ENCODE measurements around the gene GAREM1. TPM values are rescaled to one million over a fixed set of nuclear protein-coding genes. Genes with fewer than 3 reads are reported as not detected.

GAREM1 gene
- total and polyA plus RNA-seq, 2 of the 8 experiments (the other 6 are each of a cell fraction or from before 2014, with no cell fraction given) = 3.6 to 9.2 TPM

GRCh38 chr18:32318581-32318980 is 152.1 kb downstream of the GAREM1 start:
- Histone ChIP-seq H3K4ac (replicated peaks; ENCODE audit: insufficient read length, low read depth, low read length) (no peak overlapping the region), H3K9me3 (ENCODE audit: insufficient read depth in 2 of 2, low read depth in 1 of 2, low read length in 1 of 2) (no peaks in the 10 kb centered on the region), H3K56ac (replicated peaks; ENCODE audit: insufficient read length, low read depth, low read length) (no peak overlapping the region), H4K91ac (replicated peaks; ENCODE audit: insufficient read length, low read length) (no peak overlapping the region), H3K36me3 (ENCODE audit: control insufficient read depth in 2 of 4, insufficient read depth in 4 of 4, low read length in 3 of 4) (no peaks in the 10 kb centered on the region), H3K79me1 (ENCODE audit: low read depth, low read length) (no peaks in the 10 kb centered on the region), H2AK5ac (ENCODE audit: low read depth, low read length) (no peak overlapping the region), H3K4me2 (ENCODE audit: insufficient read depth in 1 of 2, low read depth in 2 of 2, low read length in 2 of 2) (no peak overlapping the region), H4K20me1 (replicated peaks in 1 of 2; ENCODE audit: control insufficient read depth in 1 of 2, insufficient read depth in 2 of 2, low read length in 2 of 2) (no peaks in the 10 kb centered on the region), H3K18ac (ENCODE audit: extremely low read depth, low read length) (no peak overlapping the region), H3K27ac (ENCODE audit: low read depth, low read length) (no peak overlapping the region), H3K14ac (ENCODE audit: insufficient read length) (no peak overlapping the region), H2BK15ac (ENCODE audit: low read length) (no peak overlapping the region), H3K27me3 (replicated peaks in 1 of 4; ENCODE audit: control insufficient read depth in 3 of 4, extremely low read depth in 1 of 4, insufficient read depth in 3 of 4, low read length in 3 of 4) (no peaks in the 10 kb centered on the region), H3K9ac (replicated peaks in 1 of 4; ENCODE audit: extremely low read depth in 1 of 4, low read depth in 3 of 4, low read length in 3 of 4) (no peak overlapping the region), H4K8ac (ENCODE audit: extremely low read depth, insufficient read depth, low read length) (no peak overlapping the region), H4K5ac (ENCODE audit: insufficient read length, low read depth, low read length) (no peak overlapping the region), H2BK120ac (replicated peaks; ENCODE audit: low read depth, low read length) (no peak overlapping the region), H2BK12ac (ENCODE audit: low read depth, low read length) (no peak overlapping the region), H2BK5ac (ENCODE audit: low read depth, low read length) (no peak overlapping the region), H2BK20ac (ENCODE audit: low read length) (0 out of 2 replicates have a peak overlapping the region, but pooled peaks have one; percentile 21), H2AFZ (ENCODE audit: low read length) (no peak overlapping the region), H3K4me3 (ENCODE audit: extremely low read depth in 1 of 4, insufficient read depth in 2 of 4, low read depth in 3 of 4, low read length in 4 of 4) (no peak overlapping the region), H3K23me2 (ENCODE audit: low read depth, low read length) (no peaks in the 10 kb centered on the region), H3K23ac (ENCODE audit: insufficient read length) (no peak overlapping the region), H3K4me1 (replicated peaks in 1 of 4; ENCODE audit: control insufficient read depth in 3 of 4, insufficient read depth in 4 of 4, low read length in 3 of 4) (no peaks in the 10 kb centered on the region), H3K79me2 (ENCODE audit: control insufficient read depth in 1 of 2, insufficient read depth in 2 of 2, low read length in 2 of 2) (no peaks in the 10 kb centered on the region)
- WGBS, 2 experiments (ENCODE audit: extremely low coverage in 1 of 2, insufficient coverage in 1 of 2, insufficient read length in 1 of 2, insufficient replicate concordance in 2 of 2, low coverage in 1 of 2, low lambda C conversion rate in 2 of 2, missing lambda C conversion rate in 1 of 2) = 94% methylated on average over 4 of the region's 4 CpGs; no CpG with 5 or more reads in 1 of the 2 experiments
- CTCF ChIA-PET (ENCODE audit: partially characterized antibody) = interaction anchor here (1.1 to 1.7 kb wide), 3 partner anchors 15 to 234 kb away, joined by 3 read pairs; no protein-coding TSS in a partner anchor
- POLR2A ChIA-PET (ENCODE audit: partially characterized antibody) = no interaction called here
- FAIRE-seq = no peak
- DNase-seq (ENCODE audit: low read depth in 1 of 2, low spot score in 2 of 2) = no peak
- TF ChIP-seq JUND (IDR thresholded peaks at IDR 0.05; ENCODE audit: low read length) (no peak), CTBP2 (IDR thresholded peaks at IDR 0.05; ENCODE audit: borderline replicate concordance, insufficient read depth, insufficient read length, low read length) (no peak)

Measured in H1 (cell line).